HG02763 (cell line): Measurements from ENCODE around the gene PPIP5K1.
"Not testable (repeated sequence)": the region's sequence is repeated elsewhere in the genome, so short reads cannot be mapped to it uniquely, and the experiment has no call there.

ENCODE experiments used
- ATAC-seq: cut with Tn5 transposase; IDR thresholded peaks from one replicate; pipeline ENCODE4 v1.9.1; 2021; ENCODE audit warnings: mild to moderate bottlenecking, moderate library complexity; ENCODE audit not compliant: unreplicated experiment

The PPIP5K1 gene

DNA sequence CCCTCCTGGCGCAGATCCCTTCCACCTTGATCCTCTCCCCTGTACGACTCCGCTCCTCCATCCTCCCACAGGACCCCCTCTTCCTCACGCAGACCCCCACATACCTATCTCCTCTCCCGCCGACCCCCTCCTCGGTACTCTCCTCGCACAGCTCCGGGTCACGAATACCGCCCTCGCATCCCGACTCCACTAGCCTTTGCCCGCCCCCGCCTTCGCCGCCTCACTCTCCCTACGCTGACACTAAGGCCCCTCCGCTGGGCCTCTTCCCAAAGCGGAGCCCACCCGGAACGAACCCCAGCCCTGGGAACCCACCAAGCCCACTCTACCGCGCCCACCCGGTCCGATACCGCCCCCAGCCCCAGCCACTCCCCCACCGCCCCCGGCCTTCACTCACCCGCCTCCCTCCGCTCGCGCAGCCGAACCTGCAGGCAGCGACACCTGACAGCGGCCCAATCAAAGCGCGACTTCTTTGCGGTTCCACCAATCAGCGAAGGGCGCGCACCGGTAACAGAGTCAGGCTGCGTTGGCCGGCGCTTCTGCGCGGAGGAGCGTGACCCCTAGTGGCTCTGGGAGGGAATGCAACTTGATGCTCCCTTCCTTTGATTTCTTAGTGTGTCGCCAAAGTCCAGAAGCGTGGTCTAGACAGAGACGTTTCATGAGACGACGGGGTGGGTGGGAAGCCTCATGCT, at the start of gene PPIP5K1:
PPIP5K1 (minus strand) TSS at position 431 of the 689 bp plus-strand sequence. CDS start 5,704 bp downstream, outside the sequence.
- ATAC-seq = peak; percentile 97

DNA sequence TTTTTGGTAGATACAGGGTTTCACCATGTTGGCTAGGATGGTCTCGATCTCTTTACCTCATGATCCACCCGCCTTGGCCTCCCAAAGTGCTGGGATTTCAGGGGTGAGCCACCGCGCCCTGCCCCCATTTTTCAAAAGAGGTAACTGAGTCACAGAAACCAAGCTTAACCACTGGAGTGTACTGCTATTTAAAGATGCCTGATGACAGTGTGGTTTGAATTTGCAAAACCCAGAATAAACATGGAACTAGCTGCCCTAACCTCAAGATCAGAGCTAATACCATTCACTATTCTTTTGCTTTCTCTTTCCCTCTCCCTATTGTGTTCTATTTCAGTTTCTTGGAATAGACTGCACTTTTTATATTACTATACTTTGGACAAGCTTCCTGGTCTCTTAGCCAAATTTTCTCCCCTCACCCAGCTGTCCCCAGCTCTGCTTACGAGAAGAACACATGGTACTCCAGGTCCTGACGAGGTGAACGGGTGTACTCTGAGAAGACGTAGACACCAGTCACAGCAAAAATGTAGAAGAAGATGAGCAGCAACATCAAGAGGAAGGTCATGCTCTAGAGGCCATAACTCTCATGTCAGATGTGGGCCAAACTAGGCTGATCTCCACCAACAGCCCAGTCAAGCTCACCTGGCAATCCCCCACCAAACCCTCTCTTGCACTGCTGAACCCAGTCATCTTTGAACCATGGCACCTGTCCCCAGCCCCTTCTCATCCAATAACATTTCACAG, 48.6 kb upstream of the PPIP5K1 start:
- not testable (repeated sequence) for ATAC-seq

DNA sequence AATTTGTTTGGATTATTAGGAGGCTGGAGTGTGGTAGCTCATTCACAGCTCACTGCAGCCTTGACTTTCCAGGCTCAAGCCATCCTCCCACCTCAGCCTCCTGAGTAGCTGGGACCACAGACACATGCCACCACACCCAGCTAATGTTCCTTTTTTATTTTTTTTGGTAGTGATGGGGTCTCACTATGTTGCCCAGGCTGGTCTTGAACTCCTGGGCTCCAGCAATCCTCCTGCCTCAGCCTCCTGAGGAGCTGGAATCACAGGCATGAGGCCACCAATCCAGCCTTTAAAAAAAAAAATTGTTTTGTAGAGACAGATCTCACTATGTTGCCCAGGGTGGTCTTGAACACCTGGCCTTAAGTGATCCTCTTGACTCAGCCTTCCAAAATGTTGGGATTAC, 36.9 kb upstream of the PPIP5K1 start:
- ATAC-seq = not testable (repeated sequence)

DNA sequence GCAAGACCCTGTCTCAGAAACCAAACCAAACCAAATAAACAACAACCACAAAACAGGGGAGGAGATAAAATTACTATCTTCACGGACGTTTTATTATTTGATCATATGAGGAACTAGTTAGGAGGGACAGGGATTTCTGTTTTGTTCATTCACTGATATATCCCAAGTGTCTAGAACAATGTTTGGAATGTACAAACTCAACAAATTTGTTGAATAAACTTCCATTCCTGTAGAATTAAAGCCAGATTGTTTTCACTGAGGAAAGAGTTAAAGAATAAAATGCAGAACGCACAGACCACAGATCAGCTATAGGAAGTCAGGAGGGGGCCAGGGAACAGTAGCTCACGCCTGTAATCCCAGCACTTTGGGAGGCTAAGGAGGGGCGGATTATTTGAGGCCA, 35.1 kb upstream of the PPIP5K1 start:
- ATAC-seq = no peak

DNA sequence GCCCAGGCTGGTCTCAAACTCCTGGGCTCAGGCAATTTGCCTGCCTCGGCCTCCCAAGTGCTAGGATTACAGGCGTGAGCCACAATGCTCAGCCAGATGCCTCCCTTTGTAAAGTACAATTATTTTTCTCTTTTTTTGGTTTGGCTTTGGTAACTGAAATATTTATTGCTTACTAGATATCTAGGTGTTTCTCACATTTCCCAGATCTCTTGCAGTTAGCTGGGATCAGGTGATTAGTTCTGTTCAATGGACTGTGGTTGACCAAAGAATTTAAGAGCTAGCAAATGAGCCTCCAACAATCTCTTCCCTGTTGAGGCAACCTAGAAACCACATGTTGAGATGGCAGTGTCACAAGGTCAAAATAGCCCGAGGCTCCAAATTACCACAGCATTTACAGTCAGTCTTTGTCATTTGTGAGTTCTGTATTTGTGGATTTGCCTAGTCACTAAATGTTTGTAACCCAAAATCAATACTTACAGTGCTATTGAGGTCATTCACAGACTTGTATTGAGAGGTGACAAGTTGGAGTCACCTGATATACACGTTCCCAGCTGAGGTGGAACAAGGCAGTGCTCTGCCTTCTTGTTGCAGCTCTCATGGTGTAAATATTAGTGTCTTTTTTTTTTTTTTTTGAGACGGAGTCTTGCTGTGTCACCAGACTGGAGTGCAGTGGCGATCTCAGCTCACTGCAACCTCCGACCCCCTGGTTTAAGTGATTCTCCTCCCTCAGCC, 32.2 kb upstream of the PPIP5K1 start:
- ATAC-seq = not testable (repeated sequence)

DNA sequence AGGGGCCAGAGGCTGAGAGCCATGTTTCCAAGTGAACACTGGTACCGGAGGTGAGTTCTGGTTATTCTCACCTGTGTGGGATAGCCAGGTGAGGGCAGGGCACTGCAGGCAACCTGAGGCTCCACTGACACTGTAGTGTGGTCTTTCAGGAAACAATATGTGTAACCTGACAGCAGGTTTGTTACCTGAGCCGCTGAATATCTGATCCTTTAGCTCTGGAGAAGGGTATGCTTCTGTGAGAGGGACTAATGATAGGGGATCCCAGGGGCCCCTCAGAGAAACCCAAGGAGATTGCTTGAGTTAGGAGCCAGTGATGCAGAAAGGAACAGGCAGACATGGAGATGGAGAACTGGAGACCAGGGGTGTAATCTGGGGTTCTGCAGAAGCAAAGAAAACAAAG, 28.7 kb upstream of the PPIP5K1 start, which contains the start of gene STRC:
STRC (minus strand) TSS at position 101 of the 400 bp plus-strand sequence; CDS start at position 23, 78 bp downstream.
- ATAC-seq = not testable (repeated sequence)

DNA sequence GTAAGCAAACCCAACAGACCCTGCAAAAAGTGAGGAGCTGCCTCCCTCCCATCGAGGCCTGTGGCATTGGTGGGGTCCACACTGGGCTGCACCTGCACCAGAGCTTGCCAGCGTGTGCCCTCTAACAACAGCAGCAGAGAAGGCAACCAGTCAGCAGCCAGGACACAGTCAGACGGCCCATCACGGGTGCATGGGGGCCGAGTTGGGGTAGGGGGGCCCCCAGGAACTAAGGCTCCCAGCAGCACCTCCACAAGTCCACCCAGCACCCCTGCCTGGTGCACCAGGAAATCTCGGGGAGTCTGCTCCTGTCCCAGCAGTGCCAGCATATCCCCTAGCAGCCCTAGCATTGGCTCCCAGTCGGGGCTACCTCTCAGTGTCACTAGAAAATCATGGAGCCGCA, 27.7 kb upstream of the PPIP5K1 start:
- not testable (repeated sequence) for ATAC-seq

DNA sequence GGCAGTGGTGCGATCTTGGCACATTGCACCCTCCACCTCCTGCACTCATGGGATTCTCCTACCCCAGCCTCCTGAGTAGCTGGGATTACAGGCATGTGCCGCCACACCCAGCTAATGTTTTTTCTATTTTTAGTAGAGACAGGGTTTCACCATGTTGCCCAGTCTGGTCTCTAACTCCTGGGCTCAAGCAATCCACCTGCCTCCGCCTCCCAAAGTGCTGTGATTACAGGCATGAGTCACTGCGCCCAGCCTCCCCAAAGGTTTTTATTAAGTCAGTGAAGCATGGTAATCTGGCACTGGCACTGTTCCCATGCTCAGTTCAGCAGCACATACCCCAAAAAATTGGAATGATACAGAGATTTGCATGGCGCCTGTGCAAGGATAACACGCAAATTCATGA, 12.2 kb upstream of the PPIP5K1 start:
- ATAC-seq = not testable (repeated sequence)

DNA sequence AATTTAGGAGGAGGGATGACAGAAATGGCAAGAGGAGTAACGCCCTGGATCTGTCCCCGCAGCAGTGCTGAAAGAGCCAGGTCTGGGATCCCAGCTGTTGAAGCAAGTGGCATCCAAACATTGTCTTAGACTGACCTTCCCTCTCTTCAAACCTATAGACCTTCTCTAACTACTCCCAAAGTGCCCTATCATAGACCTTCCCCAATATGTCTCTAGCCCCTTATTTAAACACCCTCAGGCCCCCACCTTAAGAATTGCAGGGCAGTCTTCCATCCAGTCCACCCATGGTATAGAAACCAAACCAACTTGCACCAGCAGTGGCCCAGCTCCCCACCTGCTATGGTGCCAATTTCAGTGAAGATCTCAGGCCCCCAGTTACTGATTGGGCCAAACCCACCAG, 10.2 kb upstream of the PPIP5K1 start:
- ATAC-seq = not testable (repeated sequence)

DNA sequence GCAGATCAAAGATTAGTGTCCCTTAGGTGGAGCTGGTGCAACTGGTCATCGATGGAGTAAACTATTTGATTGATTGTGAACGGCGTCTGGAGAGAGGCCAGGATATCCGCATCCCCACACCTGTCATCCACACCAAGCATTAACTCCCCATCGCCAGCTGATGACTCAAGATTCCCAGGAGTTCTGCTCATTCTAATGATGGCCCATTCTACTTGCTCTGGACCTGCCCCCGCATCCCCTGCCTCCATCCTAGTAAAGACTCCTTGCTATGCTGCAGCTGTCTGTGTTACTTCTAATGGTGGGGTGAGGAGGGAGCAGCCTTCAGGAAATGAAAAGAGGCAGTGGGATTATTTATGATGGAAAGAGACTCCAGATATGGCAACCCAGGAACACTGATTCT, 9.1 kb upstream of the PPIP5K1 start:
- not testable (repeated sequence) for ATAC-seq

DNA sequence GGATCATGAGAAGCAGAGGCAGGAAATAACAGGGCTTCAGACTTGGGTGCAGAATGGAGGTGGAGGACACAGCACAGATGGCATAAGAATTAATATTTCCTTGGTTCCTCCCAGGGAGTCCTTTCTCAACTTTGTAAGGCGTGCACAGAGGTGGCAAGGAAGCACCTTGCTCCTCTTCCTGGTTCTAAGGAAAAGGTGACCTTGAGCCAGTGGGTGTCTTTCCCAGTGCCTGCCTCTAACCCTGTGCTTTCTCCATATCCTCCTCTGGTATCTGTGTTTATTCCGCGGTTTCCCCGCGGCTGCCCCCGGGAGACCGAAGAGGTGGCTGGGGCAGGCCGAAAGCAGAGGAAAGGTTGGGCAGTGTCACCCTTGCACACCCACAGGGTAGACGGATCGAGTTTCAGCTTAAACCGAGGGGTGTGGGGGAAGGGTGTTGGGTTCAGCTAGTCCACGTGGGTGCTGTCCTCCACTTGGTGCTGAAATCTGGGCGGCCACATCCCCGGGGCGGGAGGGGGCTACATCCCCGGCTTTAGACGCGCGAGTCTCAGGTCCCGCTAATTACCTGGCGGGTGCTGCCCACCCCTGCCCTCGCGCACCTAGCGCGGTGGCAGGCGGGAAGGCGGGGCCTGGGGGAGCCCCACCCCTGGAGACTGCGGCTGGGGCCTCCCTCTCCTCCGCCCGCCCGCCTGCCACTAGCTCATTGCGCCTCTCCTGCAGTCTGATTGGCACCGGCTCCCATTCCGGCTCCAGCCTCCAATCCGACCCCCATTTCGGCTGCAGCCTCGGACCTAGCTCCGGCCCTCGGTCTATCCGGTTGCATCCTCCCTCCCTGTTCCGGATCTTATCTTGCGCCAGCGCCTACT, 3.6 kb upstream of the PPIP5K1 start, which contains the start of gene CKMT1B:
CKMT1B (plus strand) TSS at position 700 of the 863 bp plus-strand sequence. CDS start 192 bp downstream, outside the sequence.
- not testable (repeated sequence) for ATAC-seq

DNA sequence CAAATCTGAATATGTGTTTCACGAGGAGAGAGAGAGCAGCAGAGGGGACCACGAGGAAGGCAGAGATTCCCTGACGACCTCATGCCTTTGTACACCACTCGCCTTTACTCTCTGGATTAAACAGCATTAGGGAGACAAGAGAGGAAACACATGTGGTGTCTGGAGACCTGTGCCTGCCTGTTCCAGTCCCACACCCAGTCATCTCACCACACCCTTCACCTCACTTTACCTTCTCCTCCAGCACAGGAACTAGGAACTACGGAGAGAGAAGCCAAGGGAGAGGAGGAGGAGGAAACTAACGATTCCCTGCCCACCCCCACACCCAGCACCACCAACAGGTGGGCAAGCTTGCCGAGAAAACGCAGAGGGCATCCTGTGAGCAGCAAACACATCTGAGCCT, 2.8 kb upstream of the PPIP5K1 start:
- not testable (repeated sequence) for ATAC-seq

DNA sequence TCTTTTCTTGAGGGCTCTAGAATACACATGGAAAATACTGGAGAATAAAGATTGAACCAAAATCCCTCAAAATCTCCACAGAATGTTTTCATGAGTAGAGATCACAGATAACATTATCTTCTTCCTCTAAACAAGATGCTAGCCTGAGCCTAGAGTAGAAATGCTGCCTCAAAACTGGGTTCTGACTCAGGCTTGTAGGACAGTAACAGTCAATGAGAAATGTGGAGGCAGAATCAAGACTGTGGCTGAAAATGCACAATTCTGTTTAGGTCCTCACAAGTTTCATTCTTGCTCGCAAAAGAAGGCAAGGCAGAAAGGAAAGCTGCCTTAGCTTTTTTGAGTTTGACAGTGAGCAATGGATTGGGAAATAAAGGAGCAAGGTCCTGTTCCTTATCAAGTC, 15.4 kb downstream of the PPIP5K1 start:
- not testable (repeated sequence) for ATAC-seq

DNA sequence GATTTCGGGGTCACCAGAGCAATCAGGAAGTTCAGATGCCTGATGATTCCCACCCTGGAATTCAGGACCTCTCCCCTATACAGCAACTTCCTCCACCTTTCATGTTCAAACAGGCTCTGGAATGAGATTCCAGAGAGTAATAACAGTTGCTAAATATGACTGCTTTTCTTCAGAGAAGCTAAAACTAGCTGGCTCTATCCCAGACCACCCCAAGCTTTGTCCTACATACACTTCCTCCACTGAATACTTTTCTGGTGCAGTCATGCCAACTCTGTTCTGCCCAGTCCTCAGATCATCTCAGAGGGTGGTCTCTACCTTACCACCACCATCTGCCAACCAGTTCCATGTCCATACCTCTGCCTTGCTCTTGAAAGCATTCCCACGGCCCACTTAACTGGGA, 23.4 kb downstream of the PPIP5K1 start:
- ATAC-seq = not testable (repeated sequence)

DNA sequence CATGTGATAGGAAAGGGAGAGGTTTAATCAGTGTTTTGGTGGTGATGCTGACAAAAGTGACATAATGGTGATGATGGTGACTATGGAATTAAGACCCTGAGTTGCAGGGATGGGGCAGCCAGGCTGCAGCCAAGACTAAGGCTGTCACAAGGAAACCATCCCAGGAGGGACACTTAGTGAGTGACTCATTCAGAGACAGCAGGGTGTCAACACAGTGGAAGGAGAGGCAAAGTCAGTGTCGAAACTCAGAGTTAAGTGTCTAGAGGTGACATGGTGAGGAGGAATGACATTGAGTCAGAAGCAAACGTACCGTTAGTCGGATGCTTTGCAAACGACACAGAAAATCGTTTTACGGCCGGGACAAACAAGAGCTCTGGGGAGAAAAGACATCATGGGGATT, 26.2 kb downstream of the PPIP5K1 start:
- not testable (repeated sequence) for ATAC-seq

DNA sequence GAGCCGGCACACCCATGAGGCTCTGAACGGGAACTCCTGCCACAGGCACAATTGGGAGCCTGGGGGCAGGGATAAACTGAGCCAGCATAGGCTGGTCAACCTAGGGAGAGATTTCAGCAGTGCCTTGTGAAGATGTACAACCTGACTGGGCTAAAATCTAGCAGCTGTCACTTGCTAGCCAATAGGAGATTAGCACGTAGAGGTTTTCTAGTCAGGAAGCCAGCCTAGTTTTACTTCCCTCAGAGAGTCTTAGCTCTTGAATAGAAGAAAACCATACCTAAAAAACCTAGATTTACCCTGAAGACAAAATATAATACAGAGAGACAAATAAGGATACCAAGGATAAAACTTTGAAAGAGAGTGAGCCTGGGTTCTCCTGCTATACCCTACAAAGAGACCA, 27.3 kb downstream of the PPIP5K1 start:
- ATAC-seq = not testable (repeated sequence)

DNA sequence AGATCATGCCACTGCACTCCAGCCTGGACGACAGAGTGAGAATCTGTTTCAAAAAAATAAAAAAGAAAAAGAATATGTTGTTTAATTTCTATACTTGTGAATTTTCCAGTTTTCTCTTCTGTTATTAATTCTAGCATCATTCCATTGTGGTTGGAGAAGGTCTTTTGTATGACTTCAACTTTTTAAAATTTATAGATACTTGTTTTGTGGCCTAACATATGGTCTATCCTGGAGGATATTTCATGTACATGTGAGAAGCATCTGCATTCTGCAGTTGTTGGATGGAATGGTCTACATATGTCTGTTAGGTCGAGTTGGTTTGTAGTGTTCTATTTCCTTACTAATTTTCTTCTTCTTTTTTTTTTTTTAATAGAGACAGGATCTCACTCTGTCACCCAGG, 37.0 kb downstream of the PPIP5K1 start:
- no peak for ATAC-seq

DNA sequence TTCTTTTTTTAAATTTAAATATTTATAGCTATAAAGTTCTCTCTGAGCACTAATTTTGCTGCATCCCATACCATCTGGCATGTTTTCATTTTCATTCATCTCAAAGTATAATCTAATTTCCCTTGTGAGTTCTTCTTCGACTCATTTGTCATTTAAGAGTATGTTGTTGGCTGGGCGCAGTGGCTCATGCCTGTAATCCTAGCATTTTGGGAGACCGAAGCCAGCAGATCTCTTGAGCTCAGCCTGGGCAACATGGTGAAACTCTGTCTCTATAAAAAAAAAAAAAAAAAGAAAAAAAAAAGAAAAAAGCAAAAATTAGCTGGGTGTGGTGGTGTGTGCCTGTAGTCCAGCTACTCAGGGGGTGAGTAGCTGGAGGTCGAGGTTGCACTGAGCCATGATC, 37.8 kb downstream of the PPIP5K1 start:
- no peak for ATAC-seq

DNA sequence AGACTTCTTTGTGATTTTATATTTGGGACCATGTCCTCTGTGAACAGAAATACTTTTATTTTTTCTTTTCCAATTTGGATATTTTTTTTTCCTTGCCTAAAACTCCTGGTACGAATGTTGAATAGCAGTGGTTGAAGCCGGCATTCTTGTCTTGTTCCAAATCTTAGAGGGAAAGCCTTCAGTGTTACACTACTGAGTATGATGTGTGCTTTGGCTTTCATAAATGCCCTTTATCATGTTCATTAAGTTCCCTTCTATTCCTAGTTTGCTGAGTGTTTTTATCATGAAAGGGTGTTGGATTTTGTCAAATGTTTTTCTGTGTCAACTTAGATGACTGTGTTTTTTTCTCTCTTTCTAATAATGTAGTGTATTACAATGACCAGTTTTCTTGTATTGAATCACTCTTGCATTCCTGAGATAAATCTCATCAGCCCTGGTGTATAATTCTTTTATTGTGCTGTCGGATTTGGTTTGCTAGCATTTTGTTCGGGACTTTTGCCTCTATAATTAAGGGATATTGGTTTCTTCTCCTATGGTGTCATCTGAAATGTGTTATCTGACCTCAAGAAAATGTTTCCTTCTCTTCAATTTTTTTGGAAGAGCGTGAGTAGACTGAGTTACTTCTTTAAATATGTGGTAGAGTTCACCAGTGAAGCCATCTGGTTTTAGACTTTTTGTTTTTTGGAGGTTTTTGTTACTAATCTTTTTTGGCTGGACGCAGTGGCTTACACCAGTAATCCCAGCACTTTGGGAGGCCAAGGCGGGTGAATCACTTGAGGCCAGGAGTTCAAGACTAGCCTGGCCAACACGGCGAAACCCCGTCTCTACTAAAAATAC, 39.3 kb downstream of the PPIP5K1 start:
- no peak for ATAC-seq
